Measurements from ENCODE around the gene RFPL3.
"Not testable (repeated sequence)": the region's sequence is repeated elsewhere in the genome, so short reads cannot be mapped to it uniquely, and the experiment has no call there.

Gene RFPL3

GRCh38 chr22:32357567-32357966 is at the start of gene RFPL3:
TSS of gene RFPL3 (plus strand) at chr22:32357867. CDS start at chr22:32358072, 205 bp downstream.
- H3K9me3 ChIP-seq (ENCODE audit: control insufficient read depth, insufficient read depth, low read length); H3K4me1 ChIP-seq (ENCODE audit: control insufficient read depth, insufficient read depth, low read length); H3K27me3 ChIP-seq (ENCODE audit: control insufficient read depth, insufficient read depth, low read length); H3K9ac ChIP-seq (ENCODE audit: low read depth, low read length); H3K4me3 ChIP-seq (ENCODE audit: low read depth, low read length); H3K27ac ChIP-seq (ENCODE audit: low read depth, low read length); H3K36me3 ChIP-seq (ENCODE audit: control insufficient read depth, insufficient read depth, low read length): not testable (repeated sequence)

- Histone ChIP-seq H3K4me1 (ENCODE audit: control insufficient read depth, insufficient read depth, low read length) (no peaks in the 10 kb centered on the region), H3K27me3 (ENCODE audit: control insufficient read depth, insufficient read depth, low read length) (no peaks in the 10 kb centered on the region), H3K36me3 (ENCODE audit: control insufficient read depth, insufficient read depth, low read length) (no peaks in the 10 kb centered on the region), H3K9me3 (ENCODE audit: control insufficient read depth, insufficient read depth, low read length) (no peaks in the 10 kb centered on the region), H3K27ac (ENCODE audit: low read depth, low read length) (no peak overlapping the region), H3K4me3 (ENCODE audit: low read depth, low read length) (no peak overlapping the region), H3K9ac (ENCODE audit: low read depth, low read length) (no peak overlapping the region)
These were observed 49.5 kb upstream of the RFPL3 start for GRCh38 chr22:32308191-32308590.

- no peak overlapping the region for H3K9ac ChIP-seq (ENCODE audit: low read depth, low read length)
- no peak overlapping the region for H3K4me3 ChIP-seq (ENCODE audit: low read depth, low read length)
- no peaks in the 10 kb centered on the region for H3K27me3 ChIP-seq (ENCODE audit: control insufficient read depth, insufficient read depth, low read length)
- no peaks in the 10 kb centered on the region for H3K36me3 ChIP-seq (ENCODE audit: control insufficient read depth, insufficient read depth, low read length)
- no peak overlapping the region for H3K27ac ChIP-seq (ENCODE audit: low read depth, low read length)
- no peaks in the 10 kb centered on the region for H3K9me3 ChIP-seq (ENCODE audit: control insufficient read depth, insufficient read depth, low read length)
- H3K4me1 ChIP-seq (ENCODE audit: control insufficient read depth, insufficient read depth, low read length): no peaks in the 10 kb centered on the region
These were observed 48.7 kb upstream of the RFPL3 start for GRCh38 chr22:32308934-32309333.

GRCh38 chr22:32309585-32310251 is 47.9 kb upstream of the RFPL3 start:
- no peaks in the 10 kb centered on the region for H3K9me3 ChIP-seq (ENCODE audit: control insufficient read depth, insufficient read depth, low read length)
- H3K4me3 ChIP-seq (ENCODE audit: low read depth, low read length): no peak overlapping the region
- no peak overlapping the region for H3K27ac ChIP-seq (ENCODE audit: low read depth, low read length)
- H3K9ac ChIP-seq (ENCODE audit: low read depth, low read length): no peak overlapping the region
- H3K4me1 ChIP-seq (ENCODE audit: control insufficient read depth, insufficient read depth, low read length): no peaks in the 10 kb centered on the region
- H3K27me3 ChIP-seq (ENCODE audit: control insufficient read depth, insufficient read depth, low read length): no peaks in the 10 kb centered on the region
- no peaks in the 10 kb centered on the region for H3K36me3 ChIP-seq (ENCODE audit: control insufficient read depth, insufficient read depth, low read length)

GRCh38 chr22:32310777-32311176 is 46.9 kb upstream of the RFPL3 start:
- Histone ChIP-seq H3K27ac (ENCODE audit: low read depth, low read length) (no peak overlapping the region), H3K27me3 (ENCODE audit: control insufficient read depth, insufficient read depth, low read length) (no peaks in the 10 kb centered on the region), H3K9me3 (ENCODE audit: control insufficient read depth, insufficient read depth, low read length) (no peaks in the 10 kb centered on the region)

GRCh38 chr22:32311551-32312071 is 46.1 kb upstream of the RFPL3 start:
- no peak overlapping the region for H3K27ac ChIP-seq (ENCODE audit: low read depth, low read length)
- H3K4me3 ChIP-seq (ENCODE audit: low read depth, low read length): no peak overlapping the region
- H3K36me3 ChIP-seq (ENCODE audit: control insufficient read depth, insufficient read depth, low read length): no peaks in the 10 kb centered on the region
- no peaks in the 10 kb centered on the region for H3K27me3 ChIP-seq (ENCODE audit: control insufficient read depth, insufficient read depth, low read length)
- H3K9me3 ChIP-seq (ENCODE audit: control insufficient read depth, insufficient read depth, low read length): no peaks in the 10 kb centered on the region
- H3K9ac ChIP-seq (ENCODE audit: low read depth, low read length): no peak overlapping the region
- H3K4me1 ChIP-seq (ENCODE audit: control insufficient read depth, insufficient read depth, low read length): no peaks in the 10 kb centered on the region

More at GRCh38 chr22:32310777-32311176, 46.9 kb upstream of the RFPL3 start:
- H3K4me1 ChIP-seq (ENCODE audit: control insufficient read depth, insufficient read depth, low read length): no peaks in the 10 kb centered on the region
- H3K9ac ChIP-seq (ENCODE audit: low read depth, low read length): no peak overlapping the region
- H3K4me3 ChIP-seq (ENCODE audit: low read depth, low read length): no peak overlapping the region
- no peaks in the 10 kb centered on the region for H3K36me3 ChIP-seq (ENCODE audit: control insufficient read depth, insufficient read depth, low read length)

GRCh38 chr22:32312748-32313147 is 44.9 kb upstream of the RFPL3 start:
- no peak overlapping the region for H3K4me3 ChIP-seq (ENCODE audit: low read depth, low read length)
- no peaks in the 10 kb centered on the region for H3K9me3 ChIP-seq (ENCODE audit: control insufficient read depth, insufficient read depth, low read length)
- H3K27ac ChIP-seq (ENCODE audit: low read depth, low read length): no peak overlapping the region

GRCh38 chr22:32313532-32313931 is 44.1 kb upstream of the RFPL3 start:
- no peaks in the 10 kb centered on the region for H3K4me1 ChIP-seq (ENCODE audit: control insufficient read depth, insufficient read depth, low read length)
- no peak overlapping the region for H3K9ac ChIP-seq (ENCODE audit: low read depth, low read length)
- H3K27ac ChIP-seq (ENCODE audit: low read depth, low read length): no peak overlapping the region
- no peak overlapping the region for H3K4me3 ChIP-seq (ENCODE audit: low read depth, low read length)
- H3K36me3 ChIP-seq (ENCODE audit: control insufficient read depth, insufficient read depth, low read length): no peaks in the 10 kb centered on the region
- H3K27me3 ChIP-seq (ENCODE audit: control insufficient read depth, insufficient read depth, low read length): no peaks in the 10 kb centered on the region
- H3K9me3 ChIP-seq (ENCODE audit: control insufficient read depth, insufficient read depth, low read length): no peaks in the 10 kb centered on the region

More at GRCh38 chr22:32312748-32313147, 44.9 kb upstream of the RFPL3 start:
- H3K9ac ChIP-seq (ENCODE audit: low read depth, low read length): no peak overlapping the region
- H3K4me1 ChIP-seq (ENCODE audit: control insufficient read depth, insufficient read depth, low read length): no peaks in the 10 kb centered on the region
- no peaks in the 10 kb centered on the region for H3K36me3 ChIP-seq (ENCODE audit: control insufficient read depth, insufficient read depth, low read length)
- no peaks in the 10 kb centered on the region for H3K27me3 ChIP-seq (ENCODE audit: control insufficient read depth, insufficient read depth, low read length)

- Histone ChIP-seq H3K36me3 (ENCODE audit: control insufficient read depth, insufficient read depth, low read length) (no peaks in the 10 kb centered on the region), H3K9ac (ENCODE audit: low read depth, low read length) (no peak overlapping the region), H3K27ac (ENCODE audit: low read depth, low read length) (no peak overlapping the region), H3K4me3 (ENCODE audit: low read depth, low read length) (no peak overlapping the region), H3K27me3 (ENCODE audit: control insufficient read depth, insufficient read depth, low read length) (no peaks in the 10 kb centered on the region), H3K4me1 (ENCODE audit: control insufficient read depth, insufficient read depth, low read length) (peaks cover 8% of the 10 kb centered on the region), H3K9me3 (ENCODE audit: control insufficient read depth, insufficient read depth, low read length) (no peaks in the 10 kb centered on the region)
These were observed 40.1 kb upstream of the RFPL3 start for GRCh38 chr22:32317524-32317923.

- Histone ChIP-seq H3K27me3 (ENCODE audit: control insufficient read depth, insufficient read depth, low read length) (no peaks in the 10 kb centered on the region), H3K36me3 (ENCODE audit: control insufficient read depth, insufficient read depth, low read length) (no peaks in the 10 kb centered on the region), H3K4me3 (ENCODE audit: low read depth, low read length) (no peak overlapping the region), H3K9ac (ENCODE audit: low read depth, low read length) (no peak overlapping the region), H3K4me1 (ENCODE audit: control insufficient read depth, insufficient read depth, low read length) (peaks cover 8% of the 10 kb centered on the region), H3K9me3 (ENCODE audit: control insufficient read depth, insufficient read depth, low read length) (no peaks in the 10 kb centered on the region), H3K27ac (ENCODE audit: low read depth, low read length) (no peak overlapping the region)
These were observed 39.3 kb upstream of the RFPL3 start for GRCh38 chr22:32318361-32318760.

- Histone ChIP-seq H3K4me3 (ENCODE audit: low read depth, low read length) (no peak overlapping the region), H3K4me1 (ENCODE audit: control insufficient read depth, insufficient read depth, low read length) (peaks cover 8% of the 10 kb centered on the region), H3K9me3 (ENCODE audit: control insufficient read depth, insufficient read depth, low read length) (no peaks in the 10 kb centered on the region), H3K27ac (ENCODE audit: low read depth, low read length) (no peak overlapping the region), H3K9ac (ENCODE audit: low read depth, low read length) (no peak overlapping the region), H3K36me3 (ENCODE audit: control insufficient read depth, insufficient read depth, low read length) (no peaks in the 10 kb centered on the region), H3K27me3 (ENCODE audit: control insufficient read depth, insufficient read depth, low read length) (no peaks in the 10 kb centered on the region)
These were observed 37.7 kb upstream of the RFPL3 start for GRCh38 chr22:32319861-32320406.

Data from HUES48 (cell line).